HepG2 (cell line): ENCODE measurements around the gene PKNOX2. TPM values are rescaled to one million over a fixed set of nuclear protein-coding genes. Genes with fewer than 3 reads are reported as not detected.
A peak's percentile ranks its signal among the peaks of the same experiment; 100 is the strongest.

ENCODE experiments used
- ATAC-seq: fragments of 200-7000 bp; cut with Tn5 transposase; 3 replicates; pipeline ENCODE4 v1.9.1; 2020; ENCODE audit warnings: mild to moderate bottlenecking, moderate library complexity
- BruUV-seq: library from RNA; stranded (reverse); fragments of 400-500 nt; replicated peaks from 2 replicates; lab custom pipeline; 2021; lab: Mats Ljungman, UMichigan
- CTCF ChIA-PET: fragments of 300-600 bp; formaldehyde crosslinking; extraction: SDS; loops from one replicate; lab custom pipeline; 2021; ENCODE audit warnings: low total read pairs, inconsistent platforms, low intra/inter-chr PET ratio; lab: Yijun Ruan, JAX
- POLR2A ChIA-PET: fragments of 350-600 bp; sonication (Branson Sonifier 250); formaldehyde crosslinking; loops from one replicate; lab custom pipeline; 2020; ENCODE audit warnings: antibody characterized with exemption, inconsistent platforms; lab: Yijun Ruan, JAX
- DNase-seq: peaks from one replicate; pipeline ENCODE4 v3.0.0-alpha.2; 2015; ENCODE audit warnings: low spot score
- FAIRE-seq: peaks from 3 replicates; lab custom pipeline; 2011; peaks lifted over from hg19 to GRCh38; lab: Jason Lieb, UNC
- H2AFZ ChIP-seq: one replicate; pipeline ENCODE4 v1.6.1; 2011; ENCODE audit warnings: low read length, inconsistent platforms
- H3K27ac ChIP-seq: fragments of 300-600 bp; 3 replicates; pipeline ENCODE4 v1.8.0; 2011; ENCODE audit warnings: mixed run types, mild to moderate bottlenecking, mixed read lengths, low read length, inconsistent platforms; ENCODE audit not compliant: insufficient read depth; ENCODE audit errors: extremely low read length
- H3K27me3 ChIP-seq, 2 experiments: fragments of 200-600 bp in 1 of 2; 2 replicates in 1 of 2; 3 replicates in 1 of 2; pipeline versions ENCODE4 v1.6.0 to v1.8.0; 2011; ENCODE audit warnings: low read length in 2 of 2, mild to moderate bottlenecking in 2 of 2, moderate library complexity in 2 of 2, inconsistent platforms in 1 of 2; ENCODE audit not compliant: insufficient read depth in 2 of 2, control insufficient read depth in 1 of 2
- H3K36me3 ChIP-seq, 2 experiments: fragments of 200-600 bp in 1 of 2; replicated peaks in 1 of 2; 2 replicates in 1 of 2; 3 replicates in 1 of 2; pipeline versions ENCODE4 v1.5.1 to v1.8.0; 2011; ENCODE audit warnings: low read length in 2 of 2, inconsistent platforms in 1 of 2; ENCODE audit not compliant: insufficient read depth in 2 of 2, control insufficient read depth in 1 of 2
- H3K4me1 ChIP-seq: 2 replicates; pipeline ENCODE4 v1.5.1; 2012; ENCODE audit warnings: low read length, inconsistent platforms; ENCODE audit not compliant: insufficient read depth
- H3K4me2 ChIP-seq: 2 replicates; pipeline ENCODE4 v1.6.0; 2011; ENCODE audit warnings: low read depth, low read length, inconsistent platforms
- H3K4me3 ChIP-seq, 3 experiments: fragments of 200-600 bp in 1 of 3; sonication (generic), shearing (Covaris generic) in 1 of 3; replicated peaks in 1 of 3; 2 replicates each; pipeline ENCODE4 v1.5.1; 2011 to 2016; ENCODE audit warnings: low read length in 3 of 3, inconsistent platforms in 2 of 3, low read depth in 2 of 3, mild to moderate bottlenecking in 2 of 3, control low read depth in 1 of 3, mixed read lengths in 1 of 3; ENCODE audit not compliant: insufficient read depth in 1 of 3
- H3K79me2 ChIP-seq: one replicate; pipeline ENCODE4 v1.6.1; 2011; ENCODE audit warnings: low read length, inconsistent platforms; ENCODE audit not compliant: insufficient read depth
- H3K9ac ChIP-seq: 2 replicates; pipeline ENCODE4 v1.6.0; 2011; ENCODE audit warnings: mild to moderate bottlenecking, low read depth, low read length, inconsistent platforms; ENCODE audit not compliant: insufficient read depth
- H3K9me3 ChIP-seq: 2 replicates; pipeline ENCODE4 v1.5.1; 2012; ENCODE audit warnings: mild to moderate bottlenecking, low read length
- H4K20me1 ChIP-seq: 2 replicates; pipeline ENCODE4 v1.6.0; 2011; ENCODE audit warnings: inconsistent platforms, mild to moderate bottlenecking, low read length, moderate library complexity; ENCODE audit not compliant: insufficient read depth
- HOXD1 ChIP-seq: sonication (generic); formaldehyde crosslinking; IDR thresholded peaks from 2 replicates; pipeline ENCODE4 v1.5.0; 2020; ENCODE audit warnings: missing genetic modification reagents
- PAWR ChIP-seq: sonication (generic); formaldehyde crosslinking; IDR thresholded peaks from 2 replicates; pipeline ENCODE4 v1.4.0; 2020; ENCODE audit warnings: missing genetic modification reagents, mild to moderate bottlenecking, borderline replicate concordance
- SP5 ChIP-seq: IDR thresholded peaks from 2 replicates; pipeline ENCODE4 v1.6.1; 2016; ENCODE audit warnings: low read depth, borderline replicate concordance
- TFDP2 ChIP-seq: sonication (generic); formaldehyde crosslinking; IDR thresholded peaks from 2 replicates; pipeline ENCODE4 v1.4.0; 2020; ENCODE audit warnings: missing genetic modification reagents
- WGBS: methylation state at CpG from one replicate; pipeline ENCODE4 v1.1.6; 2017; ENCODE audit warnings: low lambda C conversion rate; 5-methylcytosine and 5-hydroxymethylcytosine counted together
- in situ Hi-C: cut with HindIII; loops from 2 replicates; pipeline ENCODE4 v1.10.0; 2017; ENCODE audit warnings: low pct_unique_long_range_greater_than_20kb; ENCODE audit not compliant: extremely low pct_ligation_motif_present
- intact Hi-C: fragments of 100-400 bp; cut with micrococcal nuclease; formaldehyde crosslinking; loops from one replicate; pipeline ENCODE4 v1.10.0; 2022; ENCODE audit not compliant: unreplicated experiment
- polyA plus RNA-seq, 8 experiments: library from polyadenylated mRNA; depleted of rRNA in 3 of 8; stranded (reverse) in 7 of 8; unstranded in 1 of 8; fragments of >200 nt; fragmentation: Illumina TruSeq in 4 of 8; extraction: Trizol in 4 of 8; gene quantifications; 2 replicates each; pipeline versions ENCODE4 v1.2.1 to v1.2.3, GENCODE V29; 2011 to 2016; ENCODE audit warnings: low read depth in 4 of 8, missing spikeins in 1 of 8, mixed read lengths in 1 of 8; ENCODE audit not compliant: insufficient read depth in 1 of 8
- total RNA-seq, 5 experiments: library from RNA; depleted of rRNA; stranded (reverse); fragments of >200 nt; fragmentation: Illumina TruSeq; extraction: Trizol; gene quantifications; 2 replicates each; pipeline ENCODE4 v1.2.3, GENCODE V29; 2016; ENCODE audit warnings: low read depth in 1 of 5
- TF ChIP-seq, protein P1 (sequence below): sonication (generic); formaldehyde crosslinking; IDR thresholded peaks from 2 replicates; pipeline ENCODE4 v1.8.0; 2022; ENCODE audit warnings: missing genetic modification reagents, mild to moderate bottlenecking, inconsistent platforms, borderline replicate concordance
- TF ChIP-seq, protein P2 (sequence below): sonication (generic); formaldehyde crosslinking; IDR thresholded peaks from 2 replicates; pipeline ENCODE4 v1.5.1; 2020; ENCODE audit warnings: missing genetic modification reagents, mild to moderate bottlenecking, borderline replicate concordance
- TF ChIP-seq, protein P3 (sequence below): fragments of 450-650 bp; IDR thresholded peaks from 2 replicates; pipeline ENCODE4 v1.6.1; 2016

The PKNOX2 gene
- total and polyA plus RNA-seq, 2 of the 13 experiments (the other 11 are each of a cell fraction or from before 2014, with no cell fraction given): not detected

GRCh38 chr11:125343718-125344131 is 179.2 kb downstream of the PKNOX2 start:
- POLR2A ChIA-PET: no interaction called here
- intact Hi-C loops: no loop called here
- 23% methylated on average over 13 of the region's 13 CpGs for whole genome bisulfite sequencing

DNA sequence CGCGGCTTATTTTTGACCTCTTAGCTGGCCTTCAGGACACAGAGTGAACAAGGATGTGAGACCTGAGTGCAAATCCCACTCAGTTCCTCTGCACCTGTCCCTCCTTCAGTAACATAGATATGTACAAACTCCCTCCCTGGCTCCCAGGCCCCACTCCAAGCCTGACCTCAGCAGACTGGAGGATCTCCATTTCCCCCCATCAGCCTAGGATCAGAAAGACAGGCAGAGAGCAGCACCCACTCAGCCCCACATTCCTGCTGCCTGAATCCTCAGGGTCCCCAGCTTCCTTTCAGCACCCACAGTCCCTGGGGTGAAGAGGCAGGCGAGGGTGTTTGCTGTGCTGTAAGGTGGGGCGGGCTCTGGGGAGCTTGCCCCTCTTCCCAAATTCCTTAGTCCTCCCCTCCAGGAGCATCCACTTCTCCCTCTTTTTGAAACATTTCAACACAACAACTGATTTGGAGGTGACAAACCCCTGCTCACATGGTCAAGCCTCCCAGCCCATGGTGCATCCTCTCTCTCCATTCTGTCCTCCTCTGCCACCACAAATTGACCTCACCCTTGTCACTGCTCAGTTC is 180.4 kb downstream of the PKNOX2 start:
- H3K4me3 ChIP-seq: no peak overlapping the region
- H3K9me3 ChIP-seq: no peaks in the 10 kb centered on the region
- ATAC-seq (no peak), DNase-seq (no peak), FAIRE-seq (no peak)
- no peaks in the 10 kb centered on the region for H3K36me3 ChIP-seq
- no peak overlapping the region for H3K9ac ChIP-seq
- BruUV-seq: no TSS peak
- TF ChIP-seq, protein P1, sequence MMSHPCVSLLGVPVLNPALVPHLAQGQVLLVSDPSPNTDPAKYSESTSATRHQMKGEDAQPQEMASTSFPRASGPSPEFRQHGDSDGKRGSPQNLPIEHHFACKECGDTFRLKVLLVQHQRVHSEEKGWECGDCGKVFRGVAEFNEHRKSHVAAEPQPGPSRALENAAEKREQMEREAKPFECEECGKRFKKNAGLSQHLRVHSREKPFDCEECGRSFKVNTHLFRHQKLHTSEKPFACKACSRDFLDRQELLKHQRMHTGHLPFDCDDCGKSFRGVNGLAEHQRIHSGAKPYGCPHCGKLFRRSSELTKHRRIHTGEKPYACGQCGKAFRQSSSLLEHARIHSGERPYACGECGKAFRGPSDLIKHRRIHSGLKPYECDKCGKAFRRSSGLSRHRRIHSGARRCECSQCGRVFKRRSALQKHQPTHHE: no peak
- TF ChIP-seq, protein P2, sequence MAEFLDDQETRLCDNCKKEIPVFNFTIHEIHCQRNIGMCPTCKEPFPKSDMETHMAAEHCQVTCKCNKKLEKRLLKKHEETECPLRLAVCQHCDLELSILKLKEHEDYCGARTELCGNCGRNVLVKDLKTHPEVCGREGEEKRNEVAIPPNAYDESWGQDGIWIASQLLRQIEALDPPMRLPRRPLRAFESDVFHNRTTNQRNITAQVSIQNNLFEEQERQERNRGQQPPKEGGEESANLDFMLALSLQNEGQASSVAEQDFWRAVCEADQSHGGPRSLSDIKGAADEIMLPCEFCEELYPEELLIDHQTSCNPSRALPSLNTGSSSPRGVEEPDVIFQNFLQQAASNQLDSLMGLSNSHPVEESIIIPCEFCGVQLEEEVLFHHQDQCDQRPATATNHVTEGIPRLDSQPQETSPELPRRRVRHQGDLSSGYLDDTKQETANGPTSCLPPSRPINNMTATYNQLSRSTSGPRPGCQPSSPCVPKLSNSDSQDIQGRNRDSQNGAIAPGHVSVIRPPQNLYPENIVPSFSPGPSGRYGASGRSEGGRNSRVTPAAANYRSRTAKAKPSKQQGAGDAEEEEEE (CRISPR knock-in tag): no peak
- no peak for TF ChIP-seq HOXD1
- TF ChIP-seq, protein P3, sequence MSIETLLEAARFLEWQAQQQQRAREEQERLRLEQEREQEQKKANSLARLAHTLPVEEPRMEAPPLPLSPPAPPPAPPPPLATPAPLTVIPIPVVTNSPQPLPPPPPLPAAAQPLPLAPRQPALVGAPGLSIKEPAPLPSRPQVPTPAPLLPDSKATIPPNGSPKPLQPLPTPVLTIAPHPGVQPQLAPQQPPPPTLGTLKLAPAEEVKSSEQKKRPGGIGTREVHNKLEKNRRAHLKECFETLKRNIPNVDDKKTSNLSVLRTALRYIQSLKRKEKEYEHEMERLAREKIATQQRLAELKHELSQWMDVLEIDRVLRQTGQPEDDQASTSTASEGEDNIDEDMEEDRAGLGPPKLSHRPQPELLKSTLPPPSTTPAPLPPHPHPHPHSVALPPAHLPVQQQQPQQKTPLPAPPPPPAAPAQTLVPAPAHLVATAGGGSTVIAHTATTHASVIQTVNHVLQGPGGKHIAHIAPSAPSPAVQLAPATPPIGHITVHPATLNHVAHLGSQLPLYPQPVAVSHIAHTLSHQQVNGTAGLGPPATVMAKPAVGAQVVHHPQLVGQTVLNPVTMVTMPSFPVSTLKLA: 0 out of 2 replicates have a peak, but pooled peaks have one; percentile 17
- no peak overlapping the region for H2AFZ ChIP-seq
- intact Hi-C loops: loop anchor here (1.0 kb wide), 1 partner anchor 181 kb away; the partner anchor contains the start of gene PKNOX2
- H3K4me2 ChIP-seq: no peak overlapping the region
- ChIA-PET POLR2A (no interaction called here), CTCF (interaction anchor here (1.6 to 1.7 kb wide), 2 partner anchors 180 to 254 kb away, joined by 5 to 8 read pairs; partner anchors contain the start of gene PKNOX2)
- no peaks in the 10 kb centered on the region for H3K79me2 ChIP-seq
- H3K27ac ChIP-seq: no peak overlapping the region
- H3K27me3 ChIP-seq: peaks cover 5 to 52% of the 10 kb centered on the region in 2 experiments; a peak in 3 of 5 replicates
- WGBS: 51% methylated on average over 2 of the region's 4 CpGs
- H3K4me1 ChIP-seq: no peaks in the 10 kb centered on the region
- no peaks in the 10 kb centered on the region for H4K20me1 ChIP-seq
- in situ Hi-C loops: loop anchor here (5.0 to 10.0 kb wide), 2 partner anchors 178 to 390 kb away; partner anchors contain the start of gene CCDC15

More at GRCh38 chr11:125343718-125344131, 179.2 kb downstream of the PKNOX2 start:
- no peaks in the 10 kb centered on the region for H3K4me1 ChIP-seq
- in situ Hi-C loops: loop anchor here (10.0 kb wide), 1 partner anchor 389 kb away; the partner anchor contains the start of gene CCDC15
- no peaks in the 10 kb centered on the region for H4K20me1 ChIP-seq
- DNase-seq (no peak), ATAC-seq (no peak), FAIRE-seq (no peak)
- H2AFZ ChIP-seq: no peak overlapping the region
- H3K27ac ChIP-seq: no peak overlapping the region
- H3K79me2 ChIP-seq: no peaks in the 10 kb centered on the region
- no peaks in the 10 kb centered on the region for H3K9me3 ChIP-seq
- no peak for TF ChIP-seq SP5 (CRISPR knock-in tag)
- no peak for TF ChIP-seq PAWR (CRISPR knock-in tag)
- no peak for TF ChIP-seq TFDP2
- CTCF ChIA-PET: no interaction called here
- H3K27me3 ChIP-seq: peaks cover 5 to 45% of the 10 kb centered on the region in 2 experiments; a peak in 3 of 5 replicates
- BruUV-seq: no TSS peak
- no peak overlapping the region for H3K4me3 ChIP-seq
- no peak overlapping the region for H3K4me2 ChIP-seq
- no peak overlapping the region for H3K9ac ChIP-seq
- no peaks in the 10 kb centered on the region for H3K36me3 ChIP-seq
